GM18511 (cell line): ENCODE data around the gene ZNF687.
A peak's percentile ranks its signal among the peaks of the same experiment; 100 is the strongest.
"Not testable (repeated sequence)": the region's sequence is repeated elsewhere in the genome, so short reads cannot be mapped to it uniquely, and the experiment has no call there.

Experiments
- ATAC-seq: cut with Tn5 transposase; IDR thresholded peaks from one replicate; pipeline ENCODE4 v1.9.1; 2021; ENCODE audit warnings: mild to moderate bottlenecking, moderate library complexity; ENCODE audit not compliant: unreplicated experiment

ZNF687 gene

GRCh38 chr1:151281969-151282882 is at the start of gene ZNF687:
ZNF687 (plus strand) TSS chr1:151282299; CDS start chr1:151286292, 3,993 bp downstream.
- ATAC-seq, result peak; percentile 90

- no peak for ATAC-seq
Observed at GRCh38 chr1:151235235-151235634, 46.9 kb upstream of the ZNF687 start.

- no peak for ATAC-seq
Observed at GRCh38 chr1:151237678-151238466, 44.2 kb upstream of the ZNF687 start.

- ATAC-seq, result no peak
Observed at GRCh38 chr1:151238467-151238739, 43.7 kb upstream of the ZNF687 start.

GRCh38 chr1:151242442-151242841 is 39.7 kb upstream of the ZNF687 start:
- ATAC-seq, result no peak

- ATAC-seq, result no peak
Observed at GRCh38 chr1:151243683-151244216, 38.3 kb upstream of the ZNF687 start.

- no peak for ATAC-seq
Observed at GRCh38 chr1:151246786-151247185, 35.3 kb upstream of the ZNF687 start.

- no peak for ATAC-seq
Observed at GRCh38 chr1:151251656-151252470, 30.2 kb upstream of the ZNF687 start.

- peak; percentile 94 for ATAC-seq
Observed at GRCh38 chr1:151254217-151255213, 27.6 kb upstream of the ZNF687 start, which contains the start of gene PSMD4. PSMD4 (plus strand) TSS chr1:151254734; CDS start chr1:151254783, 49 bp downstream.

GRCh38 chr1:151255381-151255780 is 26.7 kb upstream of the ZNF687 start:
- no peak for ATAC-seq

GRCh38 chr1:151259351-151259750 is 22.7 kb upstream of the ZNF687 start:
- no peak for ATAC-seq

GRCh38 chr1:151265446-151266236 is 16.5 kb upstream of the ZNF687 start:
- no peak for ATAC-seq

- ATAC-seq, result no peak
Observed at GRCh38 chr1:151266315-151266714, 15.8 kb upstream of the ZNF687 start.

GRCh38 chr1:151266821-151267220 is 15.3 kb upstream of the ZNF687 start:
- ATAC-seq, result no peak

GRCh38 chr1:151267760-151268159 is 14.3 kb upstream of the ZNF687 start:
- ATAC-seq, result no peak

- ATAC-seq, result no peak
Observed at GRCh38 chr1:151273924-151274466, 8.1 kb upstream of the ZNF687 start.

- not testable (repeated sequence) for ATAC-seq
Observed at GRCh38 chr1:151275341-151275740, 6.8 kb upstream of the ZNF687 start.

GRCh38 chr1:151277249-151277648 is 4.8 kb upstream of the ZNF687 start:
- no peak for ATAC-seq
